Upper lobe of left lung (tissue), 4 donors: ENCODE results near the gene ISM2.

Experiments used
- CTCF ChIP-seq, 6 experiments: fragments of 450-650 bp in 4 of 6; fragments of 200-600 bp in 2 of 6; sonication (generic) in 2 of 6; IDR thresholded peaks; one replicate each; pipeline ENCODE4 v1.5.1; 2016 to 2019; ENCODE audit warnings: antibody characterized with exemption in 6 of 6
- EP300 ChIP-seq, 4 donors: sonication (generic); formaldehyde crosslinking; IDR thresholded peaks; one replicate each; pipeline ENCODE4 v1.5.1; 2017; ENCODE audit warnings: antibody characterized with exemption in 4 of 4, control low read depth in 2 of 4
- POLR2A ChIP-seq, 4 donors: fragments of 450-650 bp; IDR thresholded peaks; one replicate each; pipeline ENCODE4 v1.5.1; 2016 to 2017; ENCODE audit warnings: antibody characterized with exemption in 4 of 4, mild to moderate bottlenecking in 2 of 4
- POLR2AphosphoS5 ChIP-seq, 2 donors: sonication (generic); formaldehyde crosslinking; IDR thresholded peaks; one replicate each; pipeline ENCODE4 v1.5.1; 2017; ENCODE audit warnings: antibody characterized with exemption in 2 of 2

- TF ChIP-seq CTCF (IDR thresholded peaks at IDR 0.05) (no peak), POLR2A (IDR thresholded peaks at IDR 0.05) (no peak), POLR2AphosphoS5 (IDR thresholded peaks at IDR 0.05) (no peak), EP300 (IDR thresholded peaks at IDR 0.05) (no peak)
Measured at GRCh38 chr14:77482422-77482821, 16.2 kb downstream of the ISM2 start.
